Measurements from ENCODE around the gene CFD.
"Not testable (repeated sequence)": the region's sequence is repeated elsewhere in the genome, so short reads cannot be mapped to it uniquely, and the experiment has no call there.

The CFD gene

DNA sequence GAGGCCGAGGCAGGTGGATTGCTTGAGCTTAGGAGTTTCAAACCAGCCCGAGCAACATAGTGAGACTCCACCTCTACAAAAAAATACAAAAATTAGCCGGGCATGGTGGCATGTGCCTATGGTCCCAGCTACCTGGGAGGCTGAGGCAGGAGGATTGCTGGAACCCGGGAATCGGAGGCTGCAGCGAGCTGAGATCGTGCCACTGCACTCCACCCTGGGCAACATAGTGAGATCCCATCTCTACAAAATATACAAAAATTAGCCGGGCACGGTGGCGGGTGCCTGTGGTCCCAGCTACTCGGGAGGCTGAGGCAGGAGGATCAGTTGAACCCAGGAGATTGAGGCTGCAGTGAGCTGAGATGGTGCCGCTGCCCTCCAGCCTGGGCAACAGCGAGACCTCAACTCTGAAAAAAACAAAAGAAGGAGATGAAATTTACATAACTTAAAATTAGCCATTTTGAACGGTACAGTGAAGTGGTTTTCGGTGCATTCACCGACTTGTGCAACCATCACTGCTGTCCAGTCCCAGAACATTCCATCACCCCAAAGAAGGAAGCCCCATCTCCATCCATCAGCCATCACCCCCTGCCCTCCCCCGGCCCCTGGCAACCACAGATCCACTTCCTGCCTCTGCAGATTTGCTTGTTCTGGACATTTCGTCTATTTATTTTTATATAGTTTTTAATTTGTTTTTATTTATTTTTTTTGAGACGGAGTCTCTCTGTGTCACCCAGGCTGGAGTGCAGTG lies 33.4 kb upstream of the CFD start:
- DNase-seq = no peak

GRCh38 chr19:827314-827709 lies 32.2 kb upstream of the CFD start:
- no peak for DNase-seq

DNA sequence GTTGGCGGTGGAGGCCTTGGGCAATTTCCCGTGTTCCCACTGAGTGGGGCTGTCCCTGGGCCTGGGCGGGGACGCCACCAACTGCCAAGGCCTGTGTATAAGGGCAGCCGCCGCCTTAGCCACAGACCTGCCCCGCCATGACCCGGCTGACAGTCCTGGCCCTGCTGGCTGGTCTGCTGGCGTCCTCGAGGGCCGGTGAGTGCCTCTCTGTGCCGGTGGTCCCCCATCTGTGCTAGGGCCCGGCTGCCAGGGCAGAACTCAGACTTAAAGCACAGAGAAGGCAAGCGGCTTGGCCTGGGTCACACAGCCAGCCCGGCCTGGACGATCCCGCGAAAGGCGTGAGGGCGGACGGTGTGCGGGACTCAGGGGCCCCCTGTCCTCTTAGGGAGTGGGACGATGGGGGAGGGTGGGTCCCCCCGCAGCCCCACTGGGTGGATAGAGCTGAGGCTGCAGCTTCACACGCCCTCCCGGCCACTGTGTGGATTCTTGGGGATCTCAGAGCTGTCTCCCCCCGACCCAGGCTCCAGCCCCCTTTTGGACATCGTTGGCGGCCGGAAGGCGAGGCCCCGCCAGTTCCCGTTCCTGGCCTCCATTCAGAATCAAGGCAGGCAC lies 31.6 kb upstream of the CFD start, which contains the start of gene AZU1:
AZU1 (plus strand) TSS at position 128 of the 612 bp plus-strand sequence; CDS start at position 138, 10 bp downstream.
- no peak for DNase-seq

DNA sequence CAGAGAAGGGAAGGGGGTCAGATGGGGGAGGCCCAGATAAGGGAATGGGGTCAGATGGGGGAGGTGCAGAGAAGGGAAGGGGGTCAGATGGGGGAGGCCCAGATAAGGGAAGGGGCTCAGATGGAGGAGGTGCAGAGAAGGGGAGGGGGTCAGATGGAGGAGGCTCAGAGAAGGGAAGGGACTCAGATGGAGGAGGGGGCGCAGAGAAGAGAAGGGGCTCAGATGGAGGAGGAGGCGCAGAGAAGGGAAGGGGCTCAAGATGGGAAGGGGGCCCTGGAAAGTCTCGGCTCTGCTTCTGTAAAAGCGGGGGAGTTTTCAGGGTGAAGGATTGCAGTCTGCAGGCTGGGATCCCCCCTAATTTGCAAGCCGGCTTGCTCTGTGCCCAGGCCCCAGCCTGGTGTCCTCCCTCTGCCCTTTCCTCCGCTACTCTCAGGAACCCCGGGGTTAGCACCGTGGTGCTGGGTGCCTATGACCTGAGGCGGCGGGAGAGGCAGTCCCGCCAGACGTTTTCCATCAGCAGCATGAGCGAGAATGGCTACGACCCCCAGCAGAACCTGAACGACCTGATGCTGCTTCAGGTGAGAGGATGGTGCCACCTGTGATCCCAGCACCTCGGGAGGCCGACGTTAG lies 30.2 kb upstream of the CFD start:
- DNase-seq = no peak

- no peak for DNase-seq
Measured at GRCh38 chr19:831407-832369, 27.8 kb upstream of the CFD start.

DNA sequence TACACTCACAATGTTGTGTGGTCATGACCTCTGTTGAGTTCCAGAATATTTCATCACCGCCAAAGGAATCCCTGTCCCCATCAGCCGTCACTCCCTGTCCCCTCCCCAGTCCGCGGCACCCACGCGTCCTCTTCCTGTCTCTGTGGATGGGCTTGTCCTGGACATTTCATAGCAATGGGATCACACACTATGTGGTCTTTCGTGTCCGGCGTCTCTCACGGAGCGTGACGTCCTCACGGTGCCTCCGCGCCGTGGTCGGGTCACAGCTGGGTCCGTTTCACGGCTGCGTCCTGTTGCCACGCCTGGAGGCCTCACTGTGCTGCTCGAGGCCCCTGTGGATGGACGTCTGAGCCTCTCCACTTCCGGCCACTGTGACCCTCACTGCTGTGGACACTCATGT lies 25.2 kb upstream of the CFD start:
- DNase-seq = no peak

GRCh38 chr19:835210-835810 lies 24.2 kb upstream of the CFD start:
- DNase-seq = no peak

GRCh38 chr19:840519-841206 lies 18.8 kb upstream of the CFD start, which contains the start of gene PRTN3:
Gene PRTN3, plus strand, starts transcription at chr19:840999. Its CDS starts 10 bp downstream, at chr19:841009.
- no peak for DNase-seq

GRCh38 chr19:842802-843179 lies 16.7 kb upstream of the CFD start:
- DNase-seq = not testable (repeated sequence)

DNA sequence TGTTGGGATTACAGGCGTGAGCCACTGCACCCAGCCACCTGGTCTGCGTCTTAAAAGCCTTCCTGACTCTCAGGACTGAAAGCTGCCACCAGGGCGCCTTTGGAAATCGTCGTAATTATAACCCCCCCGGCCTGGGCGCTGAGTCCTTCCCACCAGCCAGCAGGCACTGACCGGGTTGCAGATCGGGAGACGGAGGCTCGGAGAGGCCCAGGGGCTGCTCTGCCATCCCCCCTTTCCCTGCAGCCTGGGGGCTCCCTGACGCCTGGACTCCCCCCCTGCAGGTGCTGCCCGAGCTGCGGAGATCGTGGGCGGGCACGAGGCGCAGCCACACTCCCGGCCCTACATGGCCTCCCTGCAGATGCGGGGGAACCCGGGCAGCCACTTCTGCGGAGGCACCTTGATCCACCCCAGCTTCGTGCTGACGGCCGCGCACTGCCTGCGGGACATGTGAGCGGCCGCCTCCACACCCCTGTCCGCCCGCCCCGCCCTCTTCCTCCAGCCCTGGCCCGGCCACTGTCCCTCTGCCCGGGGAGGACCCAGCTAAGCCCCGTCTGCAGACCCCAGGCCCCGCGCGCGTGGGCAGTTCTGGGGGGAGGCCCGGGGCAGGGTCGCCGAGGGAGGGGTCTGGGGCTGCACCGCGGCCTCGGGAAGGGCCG lies 16.2 kb upstream of the CFD start:
- DNase-seq = no peak

- DNase-seq = no peak
Measured at GRCh38 chr19:843836-844545, 15.5 kb upstream of the CFD start.

DNA sequence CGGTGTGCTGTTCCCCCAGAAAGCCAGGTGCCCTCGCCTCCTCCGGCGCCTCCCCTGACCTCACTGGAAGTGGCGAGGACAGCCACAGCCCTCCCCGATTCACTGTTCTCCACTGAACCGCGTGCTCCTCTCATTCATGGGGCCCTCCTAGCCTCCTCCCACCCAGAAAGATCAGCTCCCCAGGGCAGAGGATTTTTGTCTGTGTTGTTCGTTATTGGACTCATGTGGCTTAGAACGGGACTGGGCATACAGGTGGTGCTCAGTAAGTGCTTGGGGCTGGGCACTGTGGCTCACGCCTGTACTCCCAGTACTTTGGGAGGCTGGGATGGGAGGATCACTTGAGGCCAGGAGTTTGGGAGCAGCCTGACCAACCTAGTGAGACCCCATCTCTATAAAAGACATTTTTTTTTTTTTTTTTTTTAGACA lies 14.9 kb upstream of the CFD start:
- no peak for DNase-seq

GRCh38 chr19:845707-846521 lies 13.6 kb upstream of the CFD start:
- DNase-seq = no peak

- no peak for DNase-seq
Measured at GRCh38 chr19:848386-848921, 11.0 kb upstream of the CFD start.

DNA sequence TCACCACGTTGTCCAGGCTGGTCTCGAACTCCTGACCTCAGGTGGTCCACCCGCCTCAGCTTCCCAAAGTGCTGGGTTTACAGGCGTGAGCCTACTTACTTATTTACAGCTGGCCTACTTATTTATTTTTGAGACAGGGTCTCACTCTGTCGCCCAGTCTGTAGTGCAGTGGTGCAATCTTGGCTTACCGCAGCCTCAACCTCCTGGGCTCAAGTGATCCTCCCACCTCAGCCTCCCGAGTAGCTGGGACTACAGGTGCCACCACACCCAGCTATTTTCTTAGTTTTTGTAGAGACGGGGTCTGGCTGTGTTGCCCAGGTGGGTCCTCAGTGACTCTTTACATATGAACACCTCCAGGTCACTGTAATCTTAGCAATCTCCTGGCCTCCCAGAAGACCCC lies 10.3 kb upstream of the CFD start:
- DNase-seq = not testable (repeated sequence)

- no peak for DNase-seq
Measured at GRCh38 chr19:850221-850978, 9.1 kb upstream of the CFD start.

DNA sequence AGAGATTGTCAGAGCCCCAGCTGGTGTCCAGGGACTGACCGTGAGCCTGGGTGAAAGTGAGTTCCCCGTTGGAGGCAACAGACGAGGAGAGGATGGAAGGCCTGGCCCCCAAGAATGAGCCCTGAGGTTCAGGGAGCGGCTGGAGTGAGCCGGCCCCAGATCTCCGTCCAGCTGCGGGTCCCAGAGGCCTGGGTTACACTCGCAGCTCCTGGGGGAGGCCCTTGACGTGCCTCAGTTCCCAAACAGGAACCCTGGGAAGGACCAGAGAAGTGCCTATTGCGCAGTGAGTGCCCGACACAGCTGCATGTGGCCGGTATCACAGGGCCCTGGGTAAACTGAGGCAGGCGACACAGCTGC lies 8.5 kb upstream of the CFD start:
- no peak for DNase-seq

GRCh38 chr19:852136-853013 lies 7.1 kb upstream of the CFD start, which contains the start of gene ELANE:
Gene ELANE, plus strand, starts transcription at chr19:852303. Its CDS starts 26 bp downstream, at chr19:852329.
- DNase-seq = no peak

Data from NCI-H1436 treated with DMSO at 0.1 percent for 48 hours (cell line).